ENCODE data around the gene GPER1. TPM values are rescaled to one million over a fixed set of nuclear protein-coding genes. Genes with fewer than 3 reads are reported as not detected.

GPER1 gene
- total RNA-seq, 1 experiment from 2014 or later, result not detected

- Histone ChIP-seq H3K9ac (ENCODE audit: extremely low read depth, insufficient read length, low read length) (no peak overlapping the region), H3K18ac (ENCODE audit: insufficient read length, low read depth, low read length) (no peak overlapping the region), H3K4me2 (ENCODE audit: insufficient read depth, insufficient read length, low read length) (no peak overlapping the region), H3T11ph (ENCODE audit: low read length) (no peak overlapping the region), H2BK20ac (ENCODE audit: low read depth, low read length, poor library complexity, severe bottlenecking) (no peak overlapping the region), H2BK15ac (ENCODE audit: low read depth, low read length) (no peak overlapping the region), H2BK120ac (ENCODE audit: low read depth, low read length, poor library complexity, severe bottlenecking) (no peak overlapping the region), H3K23me2 (ENCODE audit: insufficient read length, low read depth, low read length, poor library complexity, severe bottlenecking) (no peaks in the 10 kb centered on the region), H4K5ac (ENCODE audit: insufficient read length, low read depth, low read length) (no peak overlapping the region), H2BK12ac (ENCODE audit: insufficient read length, low read depth, low read length) (no peak overlapping the region), H4K91ac (ENCODE audit: insufficient read length, low read depth, low read length) (no peak overlapping the region), H4K20me1 (ENCODE audit: control insufficient read depth, insufficient read depth, insufficient read length) (no peaks in the 10 kb centered on the region), H2BK5ac (ENCODE audit: insufficient read length, low read length) (no peak overlapping the region), H3K56ac (ENCODE audit: insufficient read length, low read depth, low read length) (no peak overlapping the region), H4K8ac (replicated peaks; ENCODE audit: insufficient read length, low read depth, low read length) (no peak overlapping the region), H3K4ac (ENCODE audit: low read depth, low read length) (no peak overlapping the region), H3K14ac (ENCODE audit: insufficient read depth, low read length) (no peak overlapping the region), H3K9me3 (ENCODE audit: control insufficient read depth, low read depth, low read length) (no peaks in the 10 kb centered on the region), H3K79me2 (ENCODE audit: insufficient read depth, low read length) (0 out of 2 replicates have a peak, but pooled peaks cover 1% of the 10 kb centered on the region), H2AK5ac (ENCODE audit: insufficient read length, low read length) (no peak overlapping the region), H2AFZ (ENCODE audit: low read length) (no peak overlapping the region), H3K27ac (ENCODE audit: insufficient read length, low read depth, low read length) (no peak overlapping the region), H3K79me1 (ENCODE audit: insufficient read depth, low read depth, low read length, poor library complexity, severe bottlenecking) (no peaks in the 10 kb centered on the region), H3K23ac (ENCODE audit: insufficient read length, low read depth, low read length) (no peak overlapping the region), H3K4me1 (ENCODE audit: insufficient read depth, low read length) (peaks cover 6% of the 10 kb centered on the region; the same call in 1 of the 2 replicates), H3K27me3 (ENCODE audit: insufficient read depth, low read length) (no peaks in the 10 kb centered on the region)
- H3K4me1 Mint-ChIP-seq, result peaks cover 25 to 46% of the 10 kb centered on the region in 2 experiments
- H3K36me3 Mint-ChIP-seq (ENCODE audit: insufficient read depth in 1 of 3, low read depth in 3 of 3), result peaks cover 0 to 4% (median 2%) of the 10 kb centered on the region in 3 experiments; a peak in 2 of 7 replicates
- no peak overlapping the region for H3K4me3 Mint-ChIP-seq
- H3K9me3 Mint-ChIP-seq, result no peaks in the 10 kb centered on the region
- no peak for DNase-seq
- H3K27me3 Mint-ChIP-seq (ENCODE audit: low read depth), result no peaks in the 10 kb centered on the region
- no peak for TF ChIP-seq CTCF (conservative IDR thresholded peaks at IDR 0.05)
- WGBS (ENCODE audit: extremely low coverage, insufficient read length, low lambda C conversion rate), result no CpG with 5 or more reads among the region's 27 CpGs
- H3K27ac Mint-ChIP-seq, result 0 out of 7 replicates have a peak overlapping the region, but pooled peaks of 1 of the 3 experiments have one; percentile 3
Observed at GRCh38 chr7:1056785-1057410, 31.0 kb upstream of the GPER1 start.

Data from H9 (cell line).